CD8-positive, alpha-beta memory T cell (primary cell): ENCODE measurements around the gene BLTP2. TPM values are rescaled to one million over a fixed set of nuclear protein-coding genes. Genes with fewer than 3 reads are reported as not detected.
"Not testable (repeated sequence)": the region's sequence is repeated elsewhere in the genome, so short reads cannot be mapped to it uniquely, and the experiment has no call there.

Source experiments
- CTCF ChIA-PET: fragments of 350-600 bp; sonication (Branson Sonifier 250); formaldehyde crosslinking; loops from one replicate; lab custom pipeline; 2021; ENCODE audit warnings: antibody characterized with exemption; lab: Charles Lee
- POLR2A ChIA-PET: fragments of 350-600 bp; sonication (Branson Sonifier 250); formaldehyde crosslinking; loops from one replicate; lab custom pipeline; 2021; ENCODE audit warnings: antibody characterized with exemption; lab: Charles Lee
- DNase-seq, 5 donors: peaks; one replicate each; pipeline versions ENCODE4 v3.0.0 to v3.0.0-alpha.2; 2020 to 2022; ENCODE audit warnings: mixed read lengths in 1 of 5
- H3K27ac ChIP-seq: one replicate; pipeline ENCODE4 v1.7.0; 2013; ENCODE audit warnings: low read depth, mild to moderate bottlenecking, low read length, moderate library complexity
- H3K27me3 ChIP-seq: 2 replicates; pipeline ENCODE4 v1.7.0; 2013; ENCODE audit warnings: low read length, mild to moderate bottlenecking; ENCODE audit not compliant: insufficient read depth, poor library complexity, severe bottlenecking
- H3K36me3 ChIP-seq: 2 replicates; pipeline ENCODE4 v1.7.0; 2013; ENCODE audit warnings: mild to moderate bottlenecking, low read length, moderate library complexity; ENCODE audit not compliant: insufficient read depth
- H3K4me1 ChIP-seq: 2 replicates; pipeline ENCODE4 v1.7.0; 2013; ENCODE audit warnings: mild to moderate bottlenecking, low read length, moderate library complexity; ENCODE audit not compliant: insufficient read depth
- H3K4me3 ChIP-seq: 2 replicates; pipeline ENCODE4 v1.7.0; 2013; ENCODE audit warnings: mild to moderate bottlenecking, low read length
- H3K9me3 ChIP-seq: 2 replicates; pipeline ENCODE4 v1.7.0; 2013; ENCODE audit warnings: mild to moderate bottlenecking, low read length
- H3K27ac Mint-ChIP-seq, 8 donors: one replicate each; pipeline ENCODE4 v1.8.0; 2020 to 2021; ENCODE audit warnings: mixed read lengths in 8 of 8, mild to moderate bottlenecking in 6 of 8, inconsistent platforms in 3 of 8, moderate library complexity in 3 of 8
- H3K27me3 Mint-ChIP-seq, 2 donors: one replicate each; pipeline ENCODE4 v1.8.0; 2020 to 2021; ENCODE audit warnings: mixed read lengths in 2 of 2, mild to moderate bottlenecking in 1 of 2, moderate library complexity in 1 of 2
- H3K36me3 Mint-ChIP-seq, 3 donors: one replicate each; pipeline ENCODE4 v1.8.0; 2020 to 2021; ENCODE audit warnings: mixed read lengths in 3 of 3, inconsistent platforms in 1 of 3, mild to moderate bottlenecking in 1 of 3
- H3K4me1 Mint-ChIP-seq, 3 donors: one replicate each; pipeline ENCODE4 v1.8.0; 2020 to 2021; ENCODE audit warnings: mixed read lengths in 3 of 3, inconsistent platforms in 1 of 3, mild to moderate bottlenecking in 1 of 3
- H3K4me3 Mint-ChIP-seq, 7 donors: one replicate each; pipeline ENCODE4 v1.8.0; 2020 to 2021; ENCODE audit warnings: mixed read lengths in 7 of 7, mild to moderate bottlenecking in 6 of 7, moderate library complexity in 4 of 7, inconsistent platforms in 2 of 7
- H3K9me3 Mint-ChIP-seq, 5 donors: one replicate each; pipeline ENCODE4 v1.8.0; 2020 to 2022; ENCODE audit warnings: mixed read lengths in 5 of 5, mild to moderate bottlenecking in 3 of 5, moderate library complexity in 2 of 5, inconsistent platforms in 1 of 5
- polyA plus RNA-seq: library from polyadenylated mRNA; unstranded; fragments of 300-500 nt; fragmentation: Illumina TruSeq; gene quantifications from one replicate; pipeline ENCODE4 v1.2.3, GENCODE V29; 2021
- total RNA-seq, 2 experiments: library from RNA; stranded (reverse); gene quantifications; one replicate each; pipeline ENCODE4 v1.2.3, GENCODE V29; 2021

Gene BLTP2
- total and polyA plus RNA-seq, 3 experiments from 2014 or later, result 44.5 to 192 (median 176) TPM

DNA sequence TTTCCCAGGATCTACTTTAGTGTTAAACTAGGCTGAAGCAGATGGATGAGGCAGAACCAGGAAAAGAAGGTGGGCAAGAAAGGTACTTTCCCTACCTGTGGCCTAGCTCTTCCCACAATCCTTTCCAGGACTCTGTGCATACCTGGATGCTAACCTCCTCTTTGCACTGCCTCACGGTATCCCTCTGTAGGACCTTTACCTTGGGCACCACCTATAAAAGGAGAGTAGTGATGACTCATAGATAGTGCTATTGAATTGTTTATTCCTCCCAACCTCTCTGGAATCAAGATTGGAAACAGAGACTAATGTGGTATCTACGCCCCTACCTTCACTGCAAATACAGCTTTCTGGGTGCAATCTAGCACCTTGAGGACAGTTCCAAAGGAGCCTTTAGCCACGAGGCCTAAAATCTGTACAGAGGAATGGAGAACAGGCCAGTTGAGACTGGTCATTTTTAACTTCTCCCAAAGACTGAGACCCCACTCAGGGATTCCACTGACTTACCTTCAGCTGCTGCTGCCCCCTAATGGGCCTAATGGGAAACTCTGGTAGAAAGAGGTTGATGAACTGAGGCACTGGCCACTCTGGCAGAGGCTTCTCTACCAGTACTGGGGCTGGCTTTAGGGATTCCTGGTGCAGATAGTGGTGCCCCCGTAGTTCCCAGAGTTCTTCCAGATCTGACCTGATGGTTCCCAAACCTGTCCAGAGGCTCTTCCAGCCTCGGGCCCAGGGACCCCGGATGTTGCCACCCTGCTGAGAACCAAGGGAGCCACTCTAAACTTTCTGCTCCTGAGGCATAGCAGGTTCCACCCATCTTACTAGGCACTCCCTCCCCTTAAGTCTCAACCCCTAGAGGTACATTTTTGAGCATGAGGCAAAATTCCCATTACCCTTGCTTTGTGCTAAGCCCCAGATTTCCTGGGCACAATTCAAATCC lies 31.8 kb downstream of the BLTP2 start:
- Mint-ChIP-seq H3K27me3 (no peaks in the 10 kb centered on the region), H3K9me3 (no peaks in the 10 kb centered on the region), H3K36me3 (peaks cover 0 to 66% (median 8%) of the 10 kb centered on the region in 3 donors), H3K4me3 (no peak overlapping the region), H3K27ac (peak overlapping the region in 4 of 8 donors; percentile 58 to 80 (median 70)), H3K4me1 (peaks cover 0 to 6% (median 0%) of the 10 kb centered on the region in 3 donors)
- Histone ChIP-seq H3K4me3 (no peak overlapping the region), H3K36me3 (peaks cover 24% of the 10 kb centered on the region), H3K27me3 (no peaks in the 10 kb centered on the region), H3K4me1 (no peaks in the 10 kb centered on the region), H3K9me3 (no peaks in the 10 kb centered on the region), H3K27ac (no peak overlapping the region)
- CTCF ChIA-PET, result interaction anchor here (0.8 to 5.3 kb wide), 8 partner anchors 10 to 118 kb away, joined by 3 to 37 read pairs (median 4); partner anchors contain the start of gene PIGS
- peak; percentile 6 to 59 (median 18) for DNase-seq
- POLR2A ChIA-PET, result interaction anchor here (0.7 to 1.2 kb wide), 2 partner anchors 14 to 32 kb away, joined by 3 read pairs; partner anchors contain the start of gene BLTP2

DNA sequence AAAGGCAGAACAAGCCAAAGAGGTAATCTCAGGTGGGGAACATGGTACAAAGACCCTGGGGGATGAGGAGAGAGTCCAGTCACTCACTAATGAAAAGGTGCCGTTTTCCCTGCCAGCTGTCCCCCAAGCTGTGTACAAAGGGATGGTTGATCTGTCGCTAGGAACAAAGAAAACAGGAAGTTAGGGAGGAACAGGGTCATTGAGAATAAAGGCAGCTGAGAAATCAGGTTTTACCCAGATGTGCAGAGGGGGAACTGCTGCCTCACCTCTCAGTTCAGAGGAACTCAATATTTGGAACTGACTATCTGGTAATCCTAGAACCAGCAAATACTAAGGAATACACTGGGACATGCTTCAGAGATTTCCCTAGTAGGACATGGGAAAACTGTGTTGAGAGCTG lies 32.4 kb downstream of the BLTP2 start:
- Histone ChIP-seq H3K27me3 (no peaks in the 10 kb centered on the region), H3K4me1 (no peaks in the 10 kb centered on the region), H3K4me3 (no peak overlapping the region), H3K36me3 (peaks cover 22% of the 10 kb centered on the region), H3K9me3 (no peaks in the 10 kb centered on the region), H3K27ac (no peak overlapping the region)
- Mint-ChIP-seq H3K27me3 (no peaks in the 10 kb centered on the region), H3K36me3 (peaks cover 0 to 64% (median 8%) of the 10 kb centered on the region in 3 donors), H3K4me1 (peaks cover 0 to 6% (median 0%) of the 10 kb centered on the region in 3 donors), H3K27ac (peak overlapping the region in 6 of 8 donors; percentile 7 to 77 (median 58)), H3K4me3 (no peak overlapping the region), H3K9me3 (no peaks in the 10 kb centered on the region)
- ChIA-PET POLR2A (interaction anchor here (0.7 to 1.2 kb wide), 2 partner anchors 13 to 32 kb away, joined by 3 read pairs; partner anchors contain the start of gene BLTP2), CTCF (interaction anchor here (0.8 to 5.3 kb wide), 8 partner anchors 11 to 117 kb away, joined by 3 to 37 read pairs (median 4); partner anchors contain the start of gene PIGS)
- no peak for DNase-seq

DNA sequence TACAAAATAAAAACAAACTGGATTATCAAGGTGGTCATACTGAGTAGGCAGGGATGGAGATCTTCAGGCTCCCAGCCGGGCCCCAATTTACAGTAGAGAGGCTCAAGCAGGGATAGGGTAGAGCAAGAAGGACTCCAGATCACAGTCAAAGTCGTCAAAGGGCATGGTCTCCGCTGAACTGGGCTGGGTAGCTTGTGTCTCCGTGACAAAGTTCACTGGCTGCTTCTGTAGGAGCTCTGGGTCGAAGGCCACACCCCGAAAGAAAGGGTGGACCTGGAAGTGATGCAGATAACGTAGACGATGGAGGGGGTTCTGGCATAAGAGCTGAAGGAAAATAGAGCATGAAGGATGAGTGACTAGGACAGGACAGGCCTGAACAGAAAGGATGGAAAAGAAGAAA lies 34.6 kb downstream of the BLTP2 start:
- no peaks in the 10 kb centered on the region for H3K27me3 ChIP-seq
- H3K36me3 ChIP-seq, result peaks cover under 1% of the 10 kb centered on the region
- H3K9me3 ChIP-seq, result no peaks in the 10 kb centered on the region
- H3K27me3 Mint-ChIP-seq, result no peaks in the 10 kb centered on the region
- no peaks in the 10 kb centered on the region for H3K4me1 ChIP-seq
- no peak overlapping the region for H3K4me3 ChIP-seq
- no peak for DNase-seq
- H3K9me3 Mint-ChIP-seq, result no peaks in the 10 kb centered on the region
- H3K27ac ChIP-seq, result no peak overlapping the region
- ChIA-PET POLR2A (interaction anchor here (0.7 kb wide), 1 partner anchor 38 kb away, joined by 4 read pairs; no protein-coding TSS in a partner anchor), CTCF (interaction anchor here (1.4 to 5.3 kb wide), 3 partner anchors 9 to 115 kb away, joined by 4 to 37 read pairs (median 21); no protein-coding TSS in a partner anchor)
- no peak overlapping the region for H3K4me3 Mint-ChIP-seq
- H3K4me1 Mint-ChIP-seq, result peaks cover 0 to 6% (median 0%) of the 10 kb centered on the region in 3 donors
- H3K36me3 Mint-ChIP-seq, result peaks cover 0 to 47% (median 4%) of the 10 kb centered on the region in 3 donors
- peak overlapping the region in 4 of 8 donors; percentile 14 to 74 (median 60) for H3K27ac Mint-ChIP-seq

DNA sequence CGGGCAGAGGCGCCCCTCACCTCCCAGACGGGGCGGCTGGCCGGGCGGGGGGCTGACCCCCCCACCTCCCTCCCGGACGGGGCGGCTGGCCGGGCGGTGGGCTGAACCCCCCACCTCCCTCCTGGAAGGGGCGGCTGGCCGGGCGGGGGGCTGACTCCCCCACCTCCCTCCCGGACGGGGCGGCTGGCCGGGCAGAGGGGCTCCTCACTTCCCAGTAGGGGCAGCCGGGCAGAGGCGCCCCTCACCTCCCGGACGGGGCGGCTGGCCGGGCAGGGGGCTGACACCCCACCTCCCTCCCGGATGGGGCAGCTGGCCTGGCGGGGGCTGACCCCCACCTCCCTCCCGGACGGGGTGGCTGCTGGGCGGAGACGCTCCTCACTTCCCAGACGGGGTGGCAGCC lies 40.9 kb downstream of the BLTP2 start:
- H3K4me3 Mint-ChIP-seq, H3K27ac ChIP-seq, H3K27ac Mint-ChIP-seq, H3K4me1 ChIP-seq, H3K9me3 Mint-ChIP-seq, H3K36me3 Mint-ChIP-seq, DNase-seq, H3K4me1 Mint-ChIP-seq, H3K9me3 ChIP-seq, H3K27me3 Mint-ChIP-seq, H3K27me3 ChIP-seq, POLR2A ChIA-PET, H3K36me3 ChIP-seq, H3K4me3 ChIP-seq, CTCF ChIA-PET: not testable (repeated sequence)

DNA sequence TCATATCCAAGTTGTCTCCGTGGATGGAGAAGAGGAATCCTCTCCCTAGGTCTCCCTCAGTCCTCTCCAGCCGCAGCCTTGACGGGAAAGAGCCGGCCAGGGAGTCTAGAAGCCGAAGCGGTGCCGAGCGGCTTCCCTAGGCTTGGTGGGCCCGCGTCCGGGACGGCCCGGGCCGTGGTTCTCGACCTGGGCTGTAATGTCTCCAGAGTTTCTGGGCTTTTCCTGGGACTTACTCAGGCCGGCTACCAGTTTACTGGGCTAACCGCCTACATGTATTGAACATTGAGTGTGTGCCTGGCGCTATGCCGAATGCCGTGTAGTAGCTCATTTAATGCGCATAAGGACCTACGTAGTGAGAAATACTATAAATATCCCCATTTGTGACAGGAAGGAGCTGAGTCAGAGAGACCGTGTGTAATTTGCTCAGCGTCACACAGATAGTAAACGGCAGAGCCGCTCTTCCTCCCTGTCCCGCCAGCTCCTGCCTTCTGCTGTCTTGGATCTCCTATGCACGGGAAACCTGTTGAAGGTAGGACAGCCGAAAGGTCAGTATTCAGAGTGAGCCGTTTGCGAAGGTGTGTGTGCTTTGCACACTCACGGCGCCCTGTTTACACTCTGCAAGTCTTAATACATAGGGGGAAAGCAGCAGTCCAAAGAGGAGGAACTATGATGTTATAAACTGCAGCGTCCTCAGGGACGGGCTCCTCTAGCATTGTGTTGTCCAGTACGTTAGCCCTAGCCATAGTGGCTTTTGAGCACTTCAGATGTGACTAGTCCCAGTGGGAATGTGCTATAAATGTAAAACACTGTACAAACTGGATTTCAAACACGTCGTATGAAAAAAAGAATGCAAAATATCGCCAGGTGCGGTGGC lies 45.4 kb downstream of the BLTP2 start:
- no peaks in the 10 kb centered on the region for H3K9me3 Mint-ChIP-seq
- Histone ChIP-seq H3K4me3 (peak overlapping the region; percentile 86), H3K27me3 (no peaks in the 10 kb centered on the region), H3K27ac (peak overlapping the region; percentile 99), H3K9me3 (no peaks in the 10 kb centered on the region), H3K4me1 (peaks cover 5% of the 10 kb centered on the region), H3K36me3 (no peaks in the 10 kb centered on the region)
- ChIA-PET POLR2A (interaction anchor here (0.7 to 3.4 kb wide), 13 partner anchors 14 to 264 kb away, joined by 3 to 39 read pairs (median 4); partner anchors contain the start of genes ALDOC, BLTP2, IFT20 and PIGS), CTCF (interaction anchor here (1.3 to 2.4 kb wide), 2 partner anchors 13 to 29 kb away, joined by 9 to 10 read pairs; partner anchors contain the start of gene PIGS)
- peak overlapping the region; percentile 95 to 100 (median 99) for H3K27ac Mint-ChIP-seq
- DNase-seq, result peak; percentile 35 to 82 (median 58)
- H3K36me3 Mint-ChIP-seq, result peaks cover 0 to 5% (median 0%) of the 10 kb centered on the region in 3 donors
- peaks cover 19 to 25% (median 24%) of the 10 kb centered on the region in 3 donors for H3K4me1 Mint-ChIP-seq
- no peaks in the 10 kb centered on the region for H3K27me3 Mint-ChIP-seq
- H3K4me3 Mint-ChIP-seq, result peak overlapping the region; percentile 89 to 99 (median 93)

DNA sequence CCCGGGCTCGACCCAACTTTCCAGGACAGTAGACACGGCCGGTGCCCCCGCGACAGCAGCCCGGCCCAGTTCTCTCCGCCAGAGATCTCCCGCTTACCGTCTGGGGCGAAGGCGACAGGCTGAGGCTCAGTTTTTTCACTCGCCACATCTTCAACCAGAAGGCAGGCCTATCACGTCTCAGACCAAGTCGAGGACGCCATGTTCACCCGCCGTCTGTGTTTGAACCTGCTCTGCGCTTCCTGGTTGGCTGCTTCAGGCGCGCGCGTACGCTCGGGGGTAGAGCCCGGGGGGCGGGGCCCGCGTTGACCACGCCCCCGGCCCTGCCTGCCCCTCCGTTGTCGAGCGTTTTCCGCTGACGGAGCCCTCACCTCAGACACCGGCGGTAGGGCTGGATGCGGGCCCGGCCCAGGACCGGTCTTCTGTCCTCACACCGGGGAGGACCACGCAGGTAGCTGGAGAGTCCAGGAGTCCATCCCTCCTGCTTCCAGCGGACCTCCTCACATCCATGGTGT lies 46.1 kb downstream of the BLTP2 start, which contains the start of gene SPAG5:
TSS of gene SPAG5 (minus strand) at position 227 of the 512 bp plus-strand sequence. CDS start at position 148, 79 bp downstream.
- DNase-seq, result peak; percentile 92 to 96 (median 95)
- H3K36me3 ChIP-seq, result no peaks in the 10 kb centered on the region
- POLR2A ChIA-PET, result interaction anchor here (1.0 to 3.4 kb wide), 10 partner anchors 22 to 242 kb away, joined by 3 to 39 read pairs (median 6); partner anchors contain the start of genes ALDOC, BLTP2, PIGS and POLDIP2
- peak within 1 kb of the TSS; percentile 99 for H3K27ac ChIP-seq
- Mint-ChIP-seq H3K4me1 (peaks cover 19 to 25% (median 24%) of the 10 kb centered on the region in 3 donors), H3K27ac (peak within 1 kb of the TSS; percentile 95 to 100 (median 99)), H3K27me3 (no peaks in the 10 kb centered on the region), H3K9me3 (no peaks in the 10 kb centered on the region), H3K36me3 (peaks cover 0 to 5% (median 0%) of the 10 kb centered on the region in 3 donors), H3K4me3 (peak within 1 kb of the TSS; percentile 89 to 99 (median 93))
- no peaks in the 10 kb centered on the region for H3K9me3 ChIP-seq
- peak within 1 kb of the TSS; percentile 86 for H3K4me3 ChIP-seq
- CTCF ChIA-PET, result interaction anchor here (1.3 to 2.4 kb wide), 2 partner anchors 14 to 28 kb away, joined by 9 to 10 read pairs; partner anchors contain the start of gene PIGS
- no peaks in the 10 kb centered on the region for H3K27me3 ChIP-seq
- peaks cover 5% of the 10 kb centered on the region for H3K4me1 ChIP-seq
